HG02642 (cell line): Measurements from ENCODE around the gene S100A10.

Experiments
- ATAC-seq: cut with Tn5 transposase; IDR thresholded peaks from one replicate; pipeline ENCODE4 v1.9.1; 2021; ENCODE audit warnings: mild to moderate bottlenecking; ENCODE audit not compliant: unreplicated experiment, poor library complexity

The S100A10 gene

GRCh38 chr1:151942882-151943281 is 50.8 kb downstream of the S100A10 start:
- no peak for ATAC-seq

- no peak for ATAC-seq
These were observed 53.1 kb downstream of the S100A10 start for GRCh38 chr1:151940541-151940940.

GRCh38 chr1:151939779-151940178 is 53.9 kb downstream of the S100A10 start:
- ATAC-seq, result no peak

- ATAC-seq, result no peak
These were observed 54.5 kb downstream of the S100A10 start for GRCh38 chr1:151939141-151939540.

- ATAC-seq, result no peak
These were observed 57.0 kb downstream of the S100A10 start for GRCh38 chr1:151936653-151937052.

- ATAC-seq, result no peak
These were observed 57.6 kb downstream of the S100A10 start for GRCh38 chr1:151935894-151936602.

- no peak for ATAC-seq
These were observed 58.5 kb downstream of the S100A10 start for GRCh38 chr1:151935154-151935553.

GRCh38 chr1:151934048-151934493 is 59.6 kb downstream of the S100A10 start:
- ATAC-seq, result no peak
